Mucosa of gallbladder (tissue), 1 donor: Measurements from ENCODE around the gene NPAS4. TPM values are rescaled to one million over a fixed set of nuclear protein-coding genes. Genes with fewer than 3 reads are reported as not detected.

Source experiments
- total RNA-seq: library from RNA; stranded (reverse); gene quantifications from one replicate; pipeline ENCODE4 v1.2.1, GENCODE V29; 2021
- donor health status: DM: no; HTN: no; CAD: no.

NPAS4 gene
- total RNA-seq, 1 donor from 2014 or later, result 1.5 TPM

Other genes with a start within 250 kb of the NPAS4 start
- gene KLC2, start 163.3 kb upstream of the NPAS4 start, total RNA-seq, result 60.8 TPM
- gene RAB1B, start 152.4 kb upstream of the NPAS4 start, total RNA-seq, result 187 TPM
- gene CNIH2, start 142.9 kb upstream of the NPAS4 start, total RNA-seq, result 1.1 TPM
- gene YIF1A, start 131.9 kb upstream of the NPAS4 start, total RNA-seq, result 103 TPM
- gene TMEM151A, start 129.1 kb upstream of the NPAS4 start, total RNA-seq, result 61.6 TPM
- 34.7 TPM for gene CD248, start 104.0 kb upstream of the NPAS4 start, total RNA-seq
- 16.0 TPM for gene RIN1, start 84.6 kb upstream of the NPAS4 start, total RNA-seq
- gene BRMS1, start 75.9 kb upstream of the NPAS4 start, total RNA-seq, result 32.2 TPM
- gene B4GAT1, start 73.4 kb upstream of the NPAS4 start, total RNA-seq, result 43.8 TPM
- gene SLC29A2, start 49.3 kb upstream of the NPAS4 start, total RNA-seq, result 19.0 TPM
- 32.8 TPM for gene MRPL11, start 17.8 kb downstream of the NPAS4 start, total RNA-seq
- gene PELI3, start 45.9 kb downstream of the NPAS4 start, total RNA-seq, result 20.3 TPM
- gene DPP3, start 59.4 kb downstream of the NPAS4 start, total RNA-seq, result 61.2 TPM
- gene BBS1, start 89.6 kb downstream of the NPAS4 start, total RNA-seq, result 72.9 TPM
- gene ZDHHC24, start 125.0 kb downstream of the NPAS4 start, total RNA-seq, result 24.1 TPM
- gene ACTN3, start 125.9 kb downstream of the NPAS4 start, total RNA-seq, result 0.12 TPM
- 87.4 TPM for gene CTSF, start 147.6 kb downstream of the NPAS4 start, total RNA-seq
- gene CCDC87, start 172.0 kb downstream of the NPAS4 start, total RNA-seq, result 1.0 TPM
- gene CCS, start 172.2 kb downstream of the NPAS4 start, total RNA-seq, result 64.9 TPM
- gene RBM14, start 195.6 kb downstream of the NPAS4 start, total RNA-seq, result 84.5 TPM
- gene RBM4, start 217.7 kb downstream of the NPAS4 start, total RNA-seq, result 119 TPM